ENCODE data around the gene VIT. TPM values are rescaled to one million over a fixed set of nuclear protein-coding genes. Genes with fewer than 3 reads are reported as not detected.

The VIT gene
- polyA plus RNA-seq, 1 donor from 2014 or later: 0.09 TPM

DNA sequence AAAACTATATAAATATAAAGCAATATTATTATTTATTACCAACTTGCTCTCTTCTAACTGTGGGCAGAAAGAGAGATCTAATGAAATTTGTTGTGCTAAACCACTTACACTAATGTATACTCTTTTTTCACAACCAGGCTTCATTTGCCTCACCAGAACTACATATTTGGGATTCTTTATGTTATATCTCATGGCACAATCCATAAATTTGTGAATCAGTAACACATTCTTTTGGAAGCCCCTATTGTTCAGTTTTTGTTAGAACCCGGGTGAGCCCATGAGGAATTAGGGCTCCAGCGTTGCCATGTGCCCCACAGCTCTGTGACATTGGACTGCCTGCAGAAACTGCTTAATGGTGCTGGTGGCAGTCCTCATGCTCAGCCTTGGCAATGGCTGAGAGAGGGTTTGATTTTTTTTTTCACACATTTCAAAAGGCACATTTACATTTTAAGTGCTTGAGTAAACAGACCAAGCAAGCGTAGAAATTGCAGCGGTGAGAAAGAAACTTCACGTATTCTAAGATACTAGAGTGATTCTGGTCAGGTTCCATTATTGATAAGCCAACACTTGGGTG lies 15.3 kb downstream of the VIT start:
- Mint-ChIP-seq H3K4me1 (no peaks in the 10 kb centered on the region), H3K27me3 (peaks cover 23% of the 10 kb centered on the region), H3K36me3 (no peaks in the 10 kb centered on the region), H3K27ac (no peak overlapping the region), H3K4me3 (no peak overlapping the region), H3K9me3 (peaks cover 5 to 11% (median 10%) of the 10 kb centered on the region in 3 donors)

DNA sequence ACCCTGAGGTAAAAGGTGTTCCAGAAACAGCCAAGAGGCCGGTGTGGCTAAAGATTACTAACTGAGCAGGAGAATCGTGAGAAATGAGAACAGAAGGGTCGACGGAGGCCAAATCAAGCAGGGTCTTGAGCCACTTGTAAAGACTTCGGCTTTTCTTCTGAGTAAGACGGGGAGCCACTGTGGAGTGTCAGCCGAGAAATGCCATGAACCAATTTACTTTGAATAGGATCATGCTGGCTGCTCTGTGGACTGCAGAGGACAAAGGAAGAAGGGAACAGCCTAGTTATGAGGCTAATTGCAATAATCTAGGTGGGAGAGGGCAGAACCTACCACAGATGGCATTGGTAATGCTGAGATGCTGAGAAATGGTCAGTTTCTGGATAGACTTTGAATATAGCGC lies 16.8 kb downstream of the VIT start:
- H3K27ac Mint-ChIP-seq: no peak overlapping the region
- H3K9me3 Mint-ChIP-seq: peaks cover 5 to 11% (median 10%) of the 10 kb centered on the region in 3 donors
- H3K4me3 Mint-ChIP-seq: no peak overlapping the region

DNA sequence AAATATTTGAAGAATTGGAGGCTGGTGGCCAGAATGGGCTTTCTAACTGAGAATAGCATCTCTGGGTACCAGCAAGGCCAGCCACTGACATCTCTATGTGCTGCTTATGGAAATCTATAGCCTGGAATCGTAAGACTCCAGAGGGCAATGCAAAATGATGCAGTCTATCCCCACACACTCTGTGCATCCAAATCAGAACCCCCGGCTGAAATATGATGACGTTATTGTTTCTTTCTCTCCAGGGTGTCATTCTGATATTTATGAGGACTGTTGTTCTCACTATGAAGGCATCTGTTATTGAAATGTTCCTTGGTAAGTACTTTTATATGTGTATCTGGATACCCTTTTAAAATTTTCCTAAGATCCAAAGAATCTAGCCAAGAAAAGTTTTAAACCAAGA lies 19.6 kb downstream of the VIT start:
- Mint-ChIP-seq H3K9me3 (peaks cover 1 to 7% (median 3%) of the 10 kb centered on the region in 3 donors), H3K36me3 (no peaks in the 10 kb centered on the region), H3K27me3 (peaks cover 10% of the 10 kb centered on the region), H3K4me3 (no peak overlapping the region), H3K4me1 (no peaks in the 10 kb centered on the region), H3K27ac (no peak overlapping the region)

More for the DNA sequence above, 16.8 kb downstream of the VIT start:
- H3K4me1 Mint-ChIP-seq: no peaks in the 10 kb centered on the region
- no peaks in the 10 kb centered on the region for H3K36me3 Mint-ChIP-seq
- H3K27me3 Mint-ChIP-seq: peaks cover 15% of the 10 kb centered on the region

DNA sequence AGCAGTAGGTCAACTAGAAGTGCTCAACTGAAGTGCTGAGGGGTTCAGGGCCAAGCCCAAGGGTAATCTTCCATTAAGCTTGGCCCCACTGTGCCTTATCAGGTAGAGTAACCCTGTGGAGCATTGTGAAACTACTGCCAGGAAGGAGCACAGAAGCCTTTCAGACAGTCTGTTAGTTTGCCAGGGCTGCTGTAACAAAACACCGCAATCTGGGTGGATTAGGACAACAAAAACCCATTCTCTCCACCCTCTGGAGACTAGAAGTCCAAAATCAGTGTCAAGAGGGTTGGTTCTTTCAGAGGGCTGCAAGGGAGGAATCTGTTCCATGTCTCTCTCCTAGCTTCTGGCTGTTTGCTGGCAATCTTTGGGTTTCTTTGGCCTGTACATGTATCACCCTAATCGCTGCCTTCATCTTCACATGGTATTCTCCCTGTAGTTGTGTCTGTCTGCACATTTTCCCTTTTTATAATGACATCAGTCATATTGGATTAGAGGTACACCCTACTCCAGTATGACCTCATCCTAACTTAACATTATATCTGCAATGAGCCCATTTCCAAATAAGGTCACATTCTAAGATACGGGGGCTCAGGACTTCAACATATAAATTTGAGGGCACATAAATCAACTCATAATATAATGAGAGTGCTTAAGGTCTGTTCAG lies 21.2 kb downstream of the VIT start:
- Mint-ChIP-seq H3K27ac (no peak overlapping the region), H3K4me3 (no peak overlapping the region), H3K27me3 (peaks cover 9% of the 10 kb centered on the region), H3K9me3 (peaks cover 2 to 5% (median 2%) of the 10 kb centered on the region in 3 donors), H3K4me1 (no peaks in the 10 kb centered on the region), H3K36me3 (no peaks in the 10 kb centered on the region)

DNA sequence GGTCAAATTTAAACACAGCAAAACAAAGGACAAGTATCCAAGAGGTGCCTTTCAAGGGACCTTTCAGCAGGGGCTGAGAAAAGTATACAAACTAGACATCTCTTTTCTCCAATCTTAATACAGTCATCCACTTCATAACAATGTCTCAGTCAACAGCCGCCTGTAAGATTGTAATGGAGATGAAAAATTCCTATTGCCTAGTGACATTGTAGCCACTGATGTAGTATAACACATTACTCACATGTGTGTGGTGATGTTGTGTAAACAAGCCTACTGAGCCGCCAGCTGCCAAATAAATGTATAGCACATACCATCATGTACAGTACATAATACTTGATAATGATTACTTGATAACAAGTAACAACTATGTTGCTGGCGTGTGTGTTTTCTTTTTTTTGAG lies 31.0 kb downstream of the VIT start:
- peaks cover 2% of the 10 kb centered on the region for H3K36me3 Mint-ChIP-seq
- no peak overlapping the region for H3K4me3 Mint-ChIP-seq
- H3K4me1 Mint-ChIP-seq: no peaks in the 10 kb centered on the region
- H3K9me3 Mint-ChIP-seq: peaks cover 0 to 5% (median 1%) of the 10 kb centered on the region in 3 donors
- H3K27ac Mint-ChIP-seq: no peak overlapping the region
- peaks cover 8% of the 10 kb centered on the region for H3K27me3 Mint-ChIP-seq

DNA sequence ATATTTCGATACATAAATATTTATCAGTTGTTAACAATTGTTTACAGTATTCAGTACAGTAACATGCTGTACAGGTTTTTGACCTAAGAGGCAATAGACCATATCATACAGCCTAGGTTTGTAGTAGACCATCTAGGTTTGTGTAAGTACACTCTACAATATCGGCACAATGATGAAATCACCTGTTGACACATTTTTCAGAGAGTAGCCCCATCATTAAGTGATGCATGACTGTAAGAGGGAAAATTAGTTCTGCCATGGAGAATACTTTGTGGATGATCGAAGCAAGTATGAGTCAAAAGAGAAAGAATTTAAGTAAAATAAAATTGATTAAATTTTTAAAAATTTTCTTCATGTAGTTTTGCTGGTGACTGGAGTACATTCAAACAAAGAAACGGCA lies 32.6 kb downstream of the VIT start:
- peaks cover 2% of the 10 kb centered on the region for H3K36me3 Mint-ChIP-seq
- peaks cover 8% of the 10 kb centered on the region for H3K27me3 Mint-ChIP-seq
- H3K4me3 Mint-ChIP-seq: no peak overlapping the region
- H3K9me3 Mint-ChIP-seq: peaks cover 0 to 5% (median 2%) of the 10 kb centered on the region in 3 donors
- H3K27ac Mint-ChIP-seq: no peak overlapping the region
- H3K4me1 Mint-ChIP-seq: no peaks in the 10 kb centered on the region

DNA sequence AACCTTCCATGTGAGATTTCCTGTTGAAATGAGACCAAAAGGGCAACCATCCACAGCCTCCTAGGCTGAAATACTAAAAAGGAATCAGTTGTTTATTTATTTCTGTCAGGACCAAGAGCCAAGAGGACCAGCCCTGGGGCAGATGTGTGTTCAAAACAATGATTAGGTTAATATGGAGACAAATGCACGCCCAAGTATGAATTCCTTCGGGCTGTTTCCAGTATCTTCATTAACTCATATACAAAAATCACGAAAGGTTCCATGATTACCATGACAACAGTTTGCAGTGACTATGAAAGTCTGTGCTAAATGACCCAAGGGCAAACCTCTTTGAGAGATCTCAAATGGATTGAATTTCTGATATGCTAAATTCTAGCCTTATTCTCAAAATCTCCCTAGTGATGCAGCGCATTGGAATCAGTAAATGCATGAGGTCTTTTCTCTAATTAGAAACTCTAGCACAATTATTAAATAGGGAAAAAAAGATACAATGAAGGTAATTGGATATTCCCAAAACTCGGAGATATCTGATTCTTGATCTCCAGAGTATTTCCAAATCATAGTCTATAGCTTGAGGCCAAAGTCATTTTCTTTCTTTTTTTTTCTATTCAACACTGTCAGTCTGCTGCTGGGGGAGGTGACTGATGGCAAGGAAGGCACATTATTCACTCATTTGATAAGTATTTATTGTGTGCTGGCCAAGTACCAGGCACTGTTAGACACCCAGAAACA lies 35.6 kb downstream of the VIT start:
- H3K27me3 Mint-ChIP-seq: peaks cover 11% of the 10 kb centered on the region
- H3K4me1 Mint-ChIP-seq: no peaks in the 10 kb centered on the region
- no peaks in the 10 kb centered on the region for H3K36me3 Mint-ChIP-seq
- no peak overlapping the region for H3K4me3 Mint-ChIP-seq
- H3K27ac Mint-ChIP-seq: no peak overlapping the region
- H3K9me3 Mint-ChIP-seq: peaks cover 0 to 5% (median 2%) of the 10 kb centered on the region in 3 donors

DNA sequence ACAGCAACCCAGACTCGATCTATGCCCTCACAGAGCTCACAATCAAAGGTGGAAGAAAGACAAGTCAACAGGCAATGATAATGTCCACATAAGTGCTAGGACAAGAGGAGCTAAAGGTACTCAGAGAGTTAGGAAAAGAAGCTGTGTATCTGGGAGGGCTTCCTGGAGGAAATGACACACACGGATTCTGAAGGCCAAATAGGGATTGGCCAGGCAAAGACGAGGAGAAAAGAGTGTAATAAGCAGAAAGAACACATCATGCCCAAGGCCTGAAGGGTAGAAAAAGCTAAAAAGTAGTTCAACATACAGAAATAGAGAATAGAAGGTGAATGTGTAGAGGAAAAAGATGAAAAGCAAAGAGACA lies 36.1 kb downstream of the VIT start:
- Mint-ChIP-seq H3K27ac (no peak overlapping the region), H3K27me3 (peaks cover 14% of the 10 kb centered on the region), H3K9me3 (peaks cover 0 to 5% (median 2%) of the 10 kb centered on the region in 3 donors), H3K4me1 (no peaks in the 10 kb centered on the region), H3K4me3 (no peak overlapping the region), H3K36me3 (no peaks in the 10 kb centered on the region)

DNA sequence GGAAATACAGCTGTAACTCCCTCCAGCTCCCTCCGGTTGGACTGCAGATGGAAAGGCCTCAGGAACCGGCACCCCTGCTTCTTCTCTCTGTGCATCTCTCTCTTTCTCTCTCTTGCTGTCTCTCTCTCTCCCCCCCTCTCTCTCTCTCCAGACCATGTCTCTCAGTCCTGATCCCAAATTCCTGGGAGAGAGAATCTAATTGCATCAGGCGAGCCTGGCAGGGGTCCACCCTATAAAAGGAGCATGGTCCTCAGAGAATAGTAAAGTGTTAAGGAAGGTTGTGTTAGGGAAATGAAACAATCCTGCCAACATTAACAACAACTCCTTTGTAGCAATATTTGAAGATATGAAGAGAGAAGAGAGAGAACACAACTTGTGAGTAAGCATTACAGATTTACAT lies 36.7 kb downstream of the VIT start:
- H3K27me3 Mint-ChIP-seq: peaks cover 14% of the 10 kb centered on the region
- H3K4me1 Mint-ChIP-seq: no peaks in the 10 kb centered on the region
- H3K36me3 Mint-ChIP-seq: no peaks in the 10 kb centered on the region
- H3K4me3 Mint-ChIP-seq: no peak overlapping the region
- no peak overlapping the region for H3K27ac Mint-ChIP-seq
- peaks cover 0 to 5% (median 2%) of the 10 kb centered on the region in 3 donors for H3K9me3 Mint-ChIP-seq

DNA sequence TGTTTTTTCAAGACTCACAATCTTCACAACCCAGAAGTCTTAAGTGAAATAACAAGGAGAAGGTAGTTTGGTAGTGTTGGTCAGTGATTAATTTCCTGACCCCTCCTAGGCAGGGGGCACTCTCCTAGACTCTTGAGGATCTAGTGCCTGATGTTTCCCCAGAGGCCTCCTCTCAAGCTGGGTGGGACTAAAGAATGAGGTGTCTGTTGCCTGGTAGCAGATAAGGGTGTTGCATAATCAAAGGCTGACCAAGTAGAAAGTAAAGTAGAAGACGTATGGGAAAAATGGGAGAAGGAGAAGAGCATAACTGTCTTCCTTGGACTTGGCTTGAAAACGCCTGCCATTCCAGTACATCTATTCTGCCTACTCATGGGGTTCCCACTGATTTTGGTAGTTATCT lies 37.8 kb downstream of the VIT start:
- Mint-ChIP-seq H3K27ac (no peak overlapping the region), H3K36me3 (no peaks in the 10 kb centered on the region), H3K27me3 (peaks cover 14% of the 10 kb centered on the region), H3K4me1 (no peaks in the 10 kb centered on the region), H3K4me3 (no peak overlapping the region), H3K9me3 (peaks cover 0 to 5% (median 2%) of the 10 kb centered on the region in 3 donors)

DNA sequence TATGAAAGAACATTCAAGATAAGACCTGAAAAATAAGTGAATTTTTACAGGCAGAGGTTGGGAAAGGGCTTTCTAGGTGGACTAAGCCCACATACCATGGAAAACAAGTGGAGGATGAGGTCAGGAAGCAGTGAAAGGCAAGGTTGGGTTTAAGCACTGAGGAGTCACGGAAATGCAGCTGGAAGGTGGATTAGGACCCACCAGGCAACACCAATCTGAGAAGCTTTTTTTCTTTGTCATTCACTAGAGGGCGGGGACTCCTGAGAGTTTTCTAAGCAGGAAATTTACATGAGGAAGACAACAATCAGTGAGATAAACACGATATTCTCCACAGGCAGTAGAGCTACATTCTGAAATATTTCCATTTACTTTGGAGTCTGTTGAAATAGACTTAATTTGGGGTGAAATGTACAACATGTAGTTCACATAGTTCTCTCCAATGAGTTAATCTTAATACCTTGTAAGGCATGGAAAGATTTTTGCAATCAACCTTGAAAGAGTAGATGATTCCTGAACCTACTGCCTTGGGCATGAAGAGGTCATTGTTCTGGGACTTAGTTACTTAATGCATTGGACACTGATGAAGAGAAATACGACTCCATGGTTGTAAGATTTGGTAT lies 40.7 kb downstream of the VIT start:
- Mint-ChIP-seq H3K27me3 (peaks cover 17% of the 10 kb centered on the region), H3K27ac (no peak overlapping the region), H3K4me1 (no peaks in the 10 kb centered on the region)

DNA sequence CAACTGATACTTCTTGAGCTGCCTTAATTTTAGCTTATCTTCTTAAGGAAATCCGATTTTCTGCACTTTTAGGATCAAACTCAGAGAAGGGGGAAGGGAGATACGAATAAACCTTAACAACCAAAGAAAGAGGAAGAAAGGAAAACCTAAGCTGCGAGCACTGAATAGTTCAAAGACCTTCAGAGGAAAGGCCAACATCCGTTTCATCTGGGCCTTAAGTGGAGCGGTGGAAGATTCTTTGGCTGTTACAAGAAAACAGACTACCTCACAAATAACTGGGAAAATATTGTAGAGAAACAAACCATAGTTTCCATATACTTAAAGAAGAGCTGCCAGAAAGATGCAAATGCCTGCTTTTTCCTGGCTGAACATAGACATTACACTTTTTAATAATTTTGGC lies 43.6 kb downstream of the VIT start:
- H3K4me3 Mint-ChIP-seq: no peak overlapping the region
- no peaks in the 10 kb centered on the region for H3K36me3 Mint-ChIP-seq
- no peak overlapping the region for H3K27ac Mint-ChIP-seq
- H3K4me1 Mint-ChIP-seq: no peaks in the 10 kb centered on the region
- peaks cover 0 to 4% (median 2%) of the 10 kb centered on the region in 3 donors for H3K9me3 Mint-ChIP-seq
- H3K27me3 Mint-ChIP-seq: peaks cover 20% of the 10 kb centered on the region

More for the DNA sequence above, 40.7 kb downstream of the VIT start:
- H3K4me3 Mint-ChIP-seq: no peak overlapping the region
- H3K36me3 Mint-ChIP-seq: no peaks in the 10 kb centered on the region
- H3K9me3 Mint-ChIP-seq: peaks cover 0 to 2% (median 0%) of the 10 kb centered on the region in 3 donors

DNA sequence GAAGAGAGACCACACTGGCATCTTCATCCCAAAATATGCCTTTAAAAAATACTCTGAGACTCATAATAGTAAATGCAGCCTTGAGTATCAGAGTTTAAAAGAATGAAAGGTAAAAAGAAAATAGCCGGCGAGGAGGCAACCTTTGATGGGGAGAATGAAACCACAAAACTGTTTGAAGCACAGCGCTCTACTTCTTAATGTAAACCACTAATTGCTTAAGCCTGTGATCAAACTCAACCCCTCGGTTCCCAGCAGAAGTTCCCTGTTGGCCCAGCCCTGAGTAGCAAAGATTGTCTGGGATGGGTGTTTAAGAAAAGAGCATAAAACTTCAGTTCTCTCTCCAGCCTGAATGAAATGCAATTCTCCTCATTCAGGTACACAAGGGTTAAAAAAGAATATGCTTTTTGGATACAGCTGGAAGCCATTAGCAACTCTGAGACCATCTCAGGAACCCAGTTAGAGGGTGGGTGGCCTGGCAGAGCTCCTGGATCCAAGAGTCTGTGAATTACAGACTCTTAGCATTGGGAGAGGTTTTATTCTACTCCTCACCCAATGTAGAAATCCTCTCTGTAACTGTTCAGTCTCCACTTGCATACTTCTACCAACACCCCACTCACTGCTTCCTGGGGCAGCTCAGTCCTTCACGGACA lies 44.8 kb downstream of the VIT start:
- no peak overlapping the region for H3K4me3 Mint-ChIP-seq
- H3K27me3 Mint-ChIP-seq: peaks cover 21% of the 10 kb centered on the region
- peaks cover 0 to 4% (median 2%) of the 10 kb centered on the region in 3 donors for H3K9me3 Mint-ChIP-seq
- H3K27ac Mint-ChIP-seq: no peak overlapping the region
- H3K4me1 Mint-ChIP-seq: no peaks in the 10 kb centered on the region
- no peaks in the 10 kb centered on the region for H3K36me3 Mint-ChIP-seq

DNA sequence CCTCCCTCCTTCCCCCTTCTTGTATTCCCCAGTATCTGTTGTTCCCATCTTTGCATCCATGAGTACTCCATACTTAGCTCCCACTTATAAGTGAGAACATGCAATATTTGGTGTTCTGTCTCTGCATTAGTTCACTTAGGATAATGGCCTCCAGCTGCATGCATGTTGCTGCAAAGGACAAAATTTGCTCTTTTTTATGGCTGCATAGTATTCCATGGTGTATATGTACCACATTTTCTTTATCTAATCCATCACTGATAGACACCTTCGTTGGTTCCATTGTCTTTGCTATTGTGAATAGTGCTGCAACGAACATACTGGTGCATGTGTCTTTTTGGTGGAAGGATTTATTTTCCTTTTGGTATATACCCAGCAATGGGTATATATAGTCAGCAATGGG lies 47.4 kb downstream of the VIT start:
- H3K27me3 Mint-ChIP-seq: peaks cover 27% of the 10 kb centered on the region
- H3K9me3 Mint-ChIP-seq: peaks cover 0 to 4% (median 2%) of the 10 kb centered on the region in 3 donors
- H3K4me1 Mint-ChIP-seq: no peaks in the 10 kb centered on the region
- no peak overlapping the region for H3K27ac Mint-ChIP-seq
- no peak overlapping the region for H3K4me3 Mint-ChIP-seq
- H3K36me3 Mint-ChIP-seq: no peaks in the 10 kb centered on the region

DNA sequence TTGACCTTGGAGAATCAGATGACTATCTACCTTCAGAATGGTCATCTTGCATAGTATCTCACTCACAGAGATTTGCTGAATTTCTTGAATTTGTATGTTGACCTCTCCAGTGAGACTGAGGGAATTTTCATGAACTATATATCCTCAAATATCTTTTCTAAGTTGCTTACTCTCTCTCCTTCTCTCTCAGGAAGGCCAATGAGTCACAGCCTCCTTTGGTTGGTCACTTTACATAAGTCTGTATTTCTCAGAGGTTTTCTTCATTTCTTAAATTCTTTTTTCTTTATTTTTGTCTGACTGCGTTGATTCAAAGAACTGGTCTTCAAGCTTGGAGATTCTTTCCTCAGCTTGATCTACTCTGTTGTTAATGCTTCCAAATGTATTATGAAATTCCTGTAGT lies 51.7 kb downstream of the VIT start:
- Mint-ChIP-seq H3K4me1 (no peaks in the 10 kb centered on the region), H3K4me3 (no peak overlapping the region), H3K36me3 (no peaks in the 10 kb centered on the region), H3K27ac (no peak overlapping the region), H3K9me3 (peaks cover 0 to 4% (median 2%) of the 10 kb centered on the region in 3 donors), H3K27me3 (peaks cover 23% of the 10 kb centered on the region)
